Activated CD8-positive, alpha-beta memory T cell treated with anti-CD3 and anti-CD28 coated beads for 48 hours (primary cell): Measurements from ENCODE around the gene BSND.

ENCODE experiments used
- DNase-seq, 3 experiments: peaks; one replicate each; pipeline ENCODE4 v3.0.0-alpha.2; 2020; ENCODE audit warnings: low read depth in 2 of 3, low spot score in 2 of 3

Gene BSND

DNA sequence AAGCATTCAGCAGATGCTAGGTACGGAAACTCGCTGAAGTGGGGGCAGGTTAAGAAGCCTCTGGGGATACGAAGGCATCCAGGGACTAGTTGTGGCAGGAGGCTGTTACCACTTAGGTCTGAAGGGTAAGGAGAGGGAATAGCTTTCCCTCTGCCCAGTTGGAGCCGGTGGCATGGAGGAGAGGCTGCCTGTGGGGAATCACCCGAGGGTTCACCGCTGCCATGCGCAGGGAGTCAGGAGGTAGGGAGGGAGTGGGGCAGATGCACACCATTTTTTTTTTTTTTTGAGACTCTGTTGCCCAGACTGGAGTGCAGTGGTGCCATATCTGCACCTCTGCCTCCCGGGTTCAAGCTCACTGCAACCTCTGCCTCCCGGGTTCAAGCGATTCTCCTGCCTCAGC is 46.7 kb downstream of the BSND start:
- no peak for DNase-seq

DNA sequence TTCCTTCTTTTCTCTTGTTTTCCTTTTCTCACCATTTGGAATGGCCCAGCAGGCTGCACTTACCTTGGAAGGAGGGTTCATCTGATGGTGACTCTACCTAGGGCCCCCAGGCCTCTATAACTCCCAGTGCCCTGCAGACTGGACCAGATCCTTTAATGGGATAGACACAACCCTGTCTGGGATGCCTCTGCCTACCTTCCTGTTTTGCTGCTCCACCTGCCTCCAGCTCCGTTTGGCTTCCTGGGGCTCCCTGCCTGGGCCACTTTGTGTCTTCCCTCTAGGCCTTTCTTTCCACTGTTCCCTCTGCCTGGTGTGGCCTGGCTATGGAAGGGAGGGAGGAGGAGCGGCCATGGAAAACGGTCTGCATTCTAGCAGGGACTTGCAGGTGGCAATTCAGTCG is 48.1 kb downstream of the BSND start:
- no peak for DNase-seq

DNA sequence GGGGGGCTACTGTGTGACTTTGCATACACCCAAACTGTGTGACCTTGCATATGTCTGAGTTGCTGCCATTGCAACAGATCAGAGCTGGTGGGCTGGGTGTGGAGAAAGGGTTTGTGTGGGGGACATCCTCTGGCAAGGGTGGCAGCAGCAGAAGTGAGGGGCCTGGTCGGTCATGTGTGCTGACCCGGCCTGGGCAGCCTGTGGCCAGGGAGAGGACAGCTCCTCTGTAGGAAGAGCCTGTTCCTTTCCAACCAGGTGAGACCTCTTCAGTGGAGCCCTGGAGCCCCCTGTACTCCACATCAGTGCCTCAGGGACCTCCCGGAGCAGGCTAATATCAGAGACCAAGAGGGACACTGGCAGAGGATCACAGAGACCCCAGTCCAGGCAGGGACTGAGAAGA is 48.9 kb downstream of the BSND start:
- DNase-seq, result no peak

DNA sequence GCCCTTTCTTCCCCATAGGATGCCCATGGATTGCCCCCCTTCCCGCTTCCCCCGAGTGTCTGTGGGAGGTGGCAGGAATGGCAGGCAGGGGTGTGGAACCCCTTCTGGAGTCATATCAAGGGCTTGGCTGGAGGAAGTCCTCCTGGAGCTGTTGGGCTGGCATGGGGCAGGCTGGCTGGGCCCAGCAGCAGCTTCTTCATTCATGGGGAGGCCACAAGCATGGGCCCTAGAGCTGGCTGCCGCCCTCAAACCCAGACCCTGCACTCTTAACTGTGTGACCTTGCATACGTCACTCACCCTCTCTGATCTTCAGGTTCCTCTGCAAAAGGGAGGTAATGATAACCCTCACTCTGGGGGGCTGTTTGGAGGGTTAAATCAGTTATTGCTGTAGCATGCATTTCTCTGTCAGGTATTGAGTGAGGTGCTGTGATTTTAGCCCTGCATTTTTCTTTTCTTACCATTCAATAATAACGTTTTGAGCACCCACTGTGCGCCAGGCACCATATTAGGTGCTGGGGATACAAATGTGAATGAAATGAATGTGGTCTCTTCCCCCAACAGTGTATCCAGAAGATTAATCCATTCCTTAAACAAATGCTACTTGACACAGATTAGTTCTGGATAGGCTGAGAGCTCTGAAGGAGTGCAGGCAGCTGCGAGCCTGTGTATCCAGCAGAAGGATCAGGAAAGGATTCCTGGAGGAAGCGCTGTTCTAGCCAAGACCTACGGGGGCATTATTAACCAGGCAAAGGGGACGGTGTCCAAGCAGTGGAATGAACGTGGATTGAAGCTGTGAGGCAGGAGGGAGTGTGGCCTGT is 49.9 kb downstream of the BSND start:
- DNase-seq, result no peak

DNA sequence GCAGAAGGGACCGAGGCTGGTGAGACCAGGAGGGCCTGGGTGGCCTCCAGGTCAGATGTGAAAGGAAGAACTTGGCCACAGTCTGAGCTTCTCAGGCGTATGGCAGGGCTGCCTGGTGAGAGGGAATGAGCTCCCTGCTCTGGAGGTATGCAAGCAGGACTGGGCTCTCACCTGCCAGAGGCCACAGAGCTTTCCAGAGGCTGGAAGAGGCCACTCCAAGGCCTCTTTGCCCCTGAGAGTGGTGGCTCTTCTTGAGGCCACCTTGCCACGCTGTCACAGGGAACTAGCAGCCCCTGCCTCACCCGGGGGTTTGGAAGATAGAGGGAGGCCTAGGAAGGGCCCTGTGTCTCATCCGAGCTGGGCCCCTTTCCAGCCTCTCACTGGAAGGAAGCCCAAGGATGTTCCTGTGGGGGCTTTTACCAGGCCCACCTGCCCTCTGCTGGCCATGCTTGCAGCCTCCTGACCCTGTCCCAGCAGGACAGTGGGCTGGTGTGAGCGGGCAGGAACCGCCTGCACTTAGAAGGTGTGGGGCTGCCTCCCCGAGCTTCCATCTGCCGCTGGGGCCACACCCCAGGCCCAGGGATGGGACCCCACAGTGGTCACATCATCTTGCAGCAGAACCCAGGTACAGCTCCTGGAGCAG is 50.7 kb downstream of the BSND start:
- no peak for DNase-seq

DNA sequence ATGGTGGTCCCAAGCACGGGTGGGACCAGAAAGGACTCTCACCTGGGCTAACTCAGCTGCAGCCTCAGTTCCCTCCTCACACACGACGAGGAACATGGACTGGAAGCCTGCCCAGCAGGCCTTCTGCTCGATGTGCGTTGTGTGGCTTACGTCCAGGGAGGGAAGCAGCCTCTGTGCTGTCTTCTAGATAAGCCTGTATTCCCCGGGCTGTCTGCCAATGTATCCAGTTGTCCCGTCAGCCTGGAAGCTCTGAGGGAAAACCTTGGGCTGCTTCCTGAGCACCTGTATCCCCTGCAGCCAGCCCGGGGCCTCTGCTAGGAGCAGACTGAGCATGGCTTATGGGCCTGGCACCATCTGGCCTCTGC is 51.2 kb downstream of the BSND start:
- no peak for DNase-seq

DNA sequence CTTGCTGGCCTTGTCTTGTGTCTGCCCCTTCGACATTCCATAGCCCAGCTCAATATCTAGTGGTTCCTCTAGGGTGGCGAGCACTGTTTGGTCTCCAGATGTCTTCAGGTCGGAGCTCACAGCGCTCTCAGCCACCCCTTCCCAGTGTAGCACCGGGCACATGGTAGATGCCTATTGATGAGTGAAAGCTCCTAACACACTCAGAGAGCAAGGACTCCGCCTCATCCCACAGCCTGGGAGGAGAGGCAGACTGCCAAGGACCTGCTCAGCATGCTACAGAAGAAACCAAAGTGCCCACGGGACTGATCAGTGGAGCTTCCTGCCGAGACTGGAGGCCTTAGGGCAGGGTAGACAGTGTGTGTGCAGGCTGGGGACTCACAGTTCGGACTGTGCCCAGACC is 51.5 kb downstream of the BSND start:
- DNase-seq, result no peak

DNA sequence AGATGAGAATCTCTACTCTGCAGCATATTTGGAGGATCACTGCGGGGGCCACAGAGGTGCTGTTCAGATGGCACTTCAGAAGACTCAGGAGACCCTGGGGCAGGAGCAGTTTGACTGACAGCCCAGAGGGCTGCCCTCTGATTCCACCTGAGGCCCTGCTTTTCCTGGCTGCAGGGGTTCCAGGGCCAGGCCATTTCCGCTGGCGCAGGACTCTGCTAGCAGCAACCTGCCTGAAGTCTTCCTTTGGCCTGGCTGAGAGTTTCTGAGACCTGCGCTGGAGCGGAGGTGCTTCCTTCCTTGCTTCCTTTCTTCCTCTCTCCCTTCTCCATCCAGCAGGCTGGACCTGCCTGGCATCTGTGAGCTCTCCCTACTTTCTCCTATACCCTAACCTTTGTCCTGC is 52.4 kb downstream of the BSND start:
- no peak for DNase-seq

DNA sequence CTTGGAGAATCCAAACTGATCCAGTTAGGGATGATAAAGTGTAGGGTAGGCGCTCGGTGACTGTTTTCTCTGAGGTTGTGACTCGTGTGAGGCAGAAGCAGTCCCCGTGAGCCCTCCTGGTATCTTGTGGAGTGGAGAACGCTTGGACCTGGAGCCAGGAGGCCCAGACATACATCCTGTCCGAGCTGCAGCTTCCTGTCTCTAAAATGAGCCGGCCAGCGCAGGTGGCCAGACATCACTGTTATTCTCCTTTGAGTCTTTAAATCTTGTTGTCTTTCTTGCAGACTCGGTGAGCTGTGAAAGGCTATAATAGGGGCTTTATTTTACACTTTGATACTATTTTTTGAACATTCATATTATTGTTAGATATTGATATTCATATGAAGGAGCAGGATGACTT is 52.9 kb downstream of the BSND start:
- no peak for DNase-seq

DNA sequence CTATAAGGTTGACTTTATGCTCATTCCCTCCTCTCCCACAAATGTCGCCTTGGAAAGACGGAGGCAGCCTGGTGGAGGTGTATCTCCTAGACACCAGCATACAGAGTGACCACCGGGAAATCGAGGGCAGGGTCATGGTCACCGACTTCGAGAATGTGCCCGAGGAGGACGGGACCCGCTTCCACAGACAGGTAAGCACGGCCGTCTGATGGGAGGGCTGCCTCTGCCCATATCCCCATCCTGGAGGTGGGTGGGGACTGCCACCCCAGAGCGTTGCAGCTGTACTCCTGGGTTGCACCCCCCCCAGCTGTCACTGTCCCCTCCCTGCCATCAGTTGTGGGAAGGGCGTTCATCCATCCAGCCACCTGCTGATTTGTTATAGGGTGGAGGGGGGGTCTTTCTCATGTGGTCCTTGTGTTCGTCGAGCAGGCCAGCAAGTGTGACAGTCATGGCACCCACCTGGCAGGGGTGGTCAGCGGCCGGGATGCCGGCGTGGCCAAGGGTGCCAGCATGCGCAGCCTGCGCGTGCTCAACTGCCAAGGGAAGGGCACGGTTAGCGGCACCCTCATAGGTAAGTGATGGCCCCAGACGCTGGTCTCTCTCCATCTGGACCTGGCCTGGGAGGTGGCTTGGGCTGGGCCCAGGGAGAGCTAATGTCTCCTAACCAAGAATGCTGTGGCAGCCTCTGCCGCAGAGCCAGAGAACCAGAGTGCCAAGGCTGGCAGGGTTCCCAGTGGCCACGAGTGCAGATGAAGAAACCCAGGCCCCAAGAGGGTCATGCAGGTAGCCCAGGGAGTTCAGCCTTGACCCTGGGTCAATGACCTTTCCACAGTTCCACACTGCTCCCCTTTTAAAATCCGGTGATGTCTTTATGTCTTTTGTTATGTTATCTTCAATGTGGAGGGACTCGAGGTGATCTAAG is 53.7 kb downstream of the BSND start:
- no peak for DNase-seq

DNA sequence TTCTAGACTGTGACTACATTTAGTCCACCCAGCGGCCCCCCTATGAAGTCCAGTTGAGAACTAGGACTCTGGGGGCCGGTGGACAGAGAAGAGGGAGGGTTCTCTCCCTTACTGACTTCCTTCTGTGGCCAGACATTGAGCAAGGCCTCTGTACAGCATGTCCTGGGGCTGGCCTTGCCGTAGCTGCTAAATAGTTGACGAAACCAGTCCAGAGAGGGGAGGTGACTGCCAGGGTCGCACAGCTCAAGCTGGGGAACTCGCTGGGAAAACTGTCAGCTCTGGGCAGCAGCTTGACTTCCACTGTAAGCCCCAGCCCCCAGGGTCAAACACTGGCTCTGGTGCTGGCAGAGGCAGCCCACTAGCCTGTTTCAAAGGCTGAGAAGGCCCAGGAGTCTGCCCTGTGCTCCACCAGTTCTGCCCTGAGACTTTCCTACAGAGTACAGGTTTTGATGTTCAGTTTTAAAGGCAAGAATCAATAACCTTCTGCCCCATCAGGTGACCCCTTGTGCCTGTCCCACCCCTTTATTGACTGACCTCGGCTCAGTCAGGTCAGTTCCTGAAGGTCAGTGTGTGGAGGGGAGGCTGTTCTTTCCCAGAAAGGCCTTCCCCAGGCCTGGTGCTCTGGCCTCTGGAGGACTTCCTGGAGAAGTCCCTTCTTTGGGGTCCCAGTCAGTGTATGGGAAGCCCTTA is 54.7 kb downstream of the BSND start:
- DNase-seq, result no peak

DNA sequence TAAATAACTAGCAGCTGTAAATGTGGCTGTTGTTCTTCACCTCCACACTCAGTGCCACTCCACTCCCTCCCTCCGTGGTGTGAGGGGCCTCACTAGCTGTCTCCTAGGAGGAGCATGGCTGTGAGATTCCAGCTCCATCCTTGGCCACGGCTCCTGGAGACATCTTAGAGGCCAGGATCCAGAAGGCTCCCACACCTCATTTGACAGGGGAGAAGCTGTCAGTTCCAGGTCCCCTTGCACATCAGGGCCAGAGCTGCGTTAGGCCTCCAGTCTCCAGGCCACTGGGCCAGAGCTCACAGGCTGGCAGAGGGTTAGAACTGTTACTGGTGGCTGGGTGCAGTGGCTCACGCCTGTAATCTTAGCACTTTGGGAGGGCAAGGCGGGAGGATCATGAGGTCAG is 55.7 kb downstream of the BSND start:
- no peak for DNase-seq

DNA sequence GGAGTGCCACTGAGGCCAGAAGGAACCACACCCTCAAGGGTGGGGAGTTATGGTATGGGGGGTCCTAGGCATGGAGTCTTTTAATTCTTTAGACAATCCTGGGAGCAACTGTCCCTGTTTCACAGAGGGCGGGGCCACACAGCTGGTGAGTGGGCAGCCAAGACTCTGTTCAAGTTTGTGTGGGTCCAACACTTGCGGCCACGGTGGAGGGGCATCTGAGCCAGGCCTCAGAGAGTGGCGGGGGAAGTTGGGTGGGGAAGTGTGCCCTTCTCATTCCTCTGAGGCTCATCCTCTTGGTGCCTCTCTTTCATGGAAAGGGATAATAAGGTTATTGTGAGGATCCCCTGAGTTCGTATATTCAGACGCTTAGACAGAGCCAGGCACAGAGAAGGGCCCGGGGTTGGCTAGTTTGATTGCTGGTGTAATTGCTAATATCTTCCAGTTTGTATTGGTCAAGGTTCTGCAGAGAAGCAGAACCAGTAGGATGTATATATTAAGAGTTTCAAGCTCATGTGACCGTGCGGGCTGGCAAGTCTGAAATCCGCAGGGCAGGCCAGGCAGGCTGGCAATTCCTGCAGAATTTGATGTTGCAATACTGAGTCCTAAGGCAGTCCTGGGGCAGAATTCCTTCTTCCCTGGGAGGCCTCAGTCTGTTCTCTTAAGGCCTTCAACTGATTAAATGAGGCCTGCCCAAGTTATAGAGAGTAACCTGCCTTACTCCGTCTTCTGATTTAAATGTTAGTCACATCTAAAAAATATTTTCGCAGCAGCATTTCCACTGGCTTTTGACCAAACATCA is 56.5 kb downstream of the BSND start:
- no peak for DNase-seq

DNA sequence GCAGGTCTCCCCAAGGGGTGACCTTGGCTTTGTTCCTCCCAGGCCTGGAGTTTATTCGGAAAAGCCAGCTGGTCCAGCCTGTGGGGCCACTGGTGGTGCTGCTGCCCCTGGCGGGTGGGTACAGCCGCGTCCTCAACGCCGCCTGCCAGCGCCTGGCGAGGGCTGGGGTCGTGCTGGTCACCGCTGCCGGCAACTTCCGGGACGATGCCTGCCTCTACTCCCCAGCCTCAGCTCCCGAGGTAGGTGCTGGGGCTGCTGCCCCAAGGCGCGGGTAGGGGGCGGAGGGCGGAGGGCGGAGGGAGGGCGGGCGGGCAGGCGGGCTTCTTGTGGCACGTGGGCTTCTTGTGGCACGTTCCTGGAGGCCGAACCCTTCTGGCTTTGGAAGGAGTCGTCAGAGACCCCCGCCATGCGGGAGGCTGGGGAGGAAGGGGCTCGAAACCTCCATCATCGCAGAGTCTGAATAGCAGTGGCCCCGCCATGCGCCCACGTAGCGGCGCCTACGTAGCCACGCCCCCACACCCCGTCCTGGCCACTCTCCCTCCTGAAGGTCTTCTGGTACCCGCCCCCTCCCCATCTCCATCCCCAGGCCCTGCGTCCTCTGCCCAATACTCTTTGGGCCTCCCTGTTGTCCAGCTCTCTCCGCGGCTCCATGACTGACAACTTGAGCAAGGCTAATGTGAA is 57.4 kb downstream of the BSND start:
- no peak for DNase-seq

DNA sequence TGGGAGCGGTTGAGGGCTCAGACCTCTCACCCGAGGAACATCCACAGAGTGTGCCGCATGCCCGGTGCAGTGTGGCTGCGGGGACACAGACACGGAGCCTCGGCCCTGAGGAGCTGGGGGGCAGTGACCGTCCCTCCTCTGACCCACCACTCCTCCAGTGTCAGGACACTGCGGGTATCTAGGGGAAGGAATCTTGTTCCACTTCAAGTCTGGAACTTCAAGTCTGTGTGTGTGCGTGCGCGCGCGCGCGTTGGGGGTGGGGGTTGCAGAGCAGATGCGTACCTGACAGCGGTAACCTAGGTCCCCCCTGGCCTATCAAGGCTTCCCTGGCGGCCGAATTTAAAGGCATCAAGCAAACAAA is 57.9 kb downstream of the BSND start:
- DNase-seq, result no peak

DNA sequence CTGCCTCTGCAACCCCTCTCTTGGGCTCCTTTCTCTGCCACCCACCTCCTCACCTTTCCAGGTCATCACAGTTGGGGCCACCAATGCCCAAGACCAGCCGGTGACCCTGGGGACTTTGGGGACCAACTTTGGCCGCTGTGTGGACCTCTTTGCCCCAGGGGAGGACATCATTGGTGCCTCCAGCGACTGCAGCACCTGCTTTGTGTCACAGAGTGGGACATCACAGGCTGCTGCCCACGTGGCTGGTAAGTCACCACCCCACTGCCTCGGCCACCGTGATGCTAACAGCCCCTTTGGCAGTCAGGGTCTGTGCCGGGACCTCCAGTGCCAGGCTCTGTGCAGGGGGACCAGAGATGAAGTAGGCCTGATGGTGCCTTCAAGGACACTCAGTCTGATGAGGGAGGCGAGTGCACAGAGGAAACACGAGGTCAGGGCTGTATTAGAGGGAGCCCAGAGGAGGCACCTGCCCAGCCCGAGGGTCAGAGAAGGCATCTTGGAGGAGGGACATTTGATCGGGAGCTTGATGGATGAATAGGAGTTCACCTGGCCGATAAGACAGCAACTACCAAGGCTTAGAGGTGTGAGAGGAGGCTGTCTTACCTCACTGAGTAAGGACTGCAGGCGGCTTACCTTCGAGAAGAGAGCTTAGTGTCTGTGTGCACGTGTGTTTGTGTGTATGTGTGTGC is 58.7 kb downstream of the BSND start:
- no peak for DNase-seq

DNA sequence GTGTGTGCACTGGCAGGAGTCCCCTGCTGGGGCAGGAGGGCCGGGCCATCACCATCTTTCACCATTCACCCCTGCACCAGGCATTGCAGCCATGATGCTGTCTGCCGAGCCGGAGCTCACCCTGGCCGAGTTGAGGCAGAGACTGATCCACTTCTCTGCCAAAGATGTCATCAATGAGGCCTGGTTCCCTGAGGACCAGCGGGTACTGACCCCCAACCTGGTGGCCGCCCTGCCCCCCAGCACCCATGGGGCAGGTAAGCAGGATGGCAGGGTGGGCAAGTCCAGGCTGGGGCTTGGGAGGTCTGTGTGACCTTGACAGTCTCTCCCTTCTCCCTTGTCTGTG is 59.2 kb downstream of the BSND start:
- no peak for DNase-seq

DNA sequence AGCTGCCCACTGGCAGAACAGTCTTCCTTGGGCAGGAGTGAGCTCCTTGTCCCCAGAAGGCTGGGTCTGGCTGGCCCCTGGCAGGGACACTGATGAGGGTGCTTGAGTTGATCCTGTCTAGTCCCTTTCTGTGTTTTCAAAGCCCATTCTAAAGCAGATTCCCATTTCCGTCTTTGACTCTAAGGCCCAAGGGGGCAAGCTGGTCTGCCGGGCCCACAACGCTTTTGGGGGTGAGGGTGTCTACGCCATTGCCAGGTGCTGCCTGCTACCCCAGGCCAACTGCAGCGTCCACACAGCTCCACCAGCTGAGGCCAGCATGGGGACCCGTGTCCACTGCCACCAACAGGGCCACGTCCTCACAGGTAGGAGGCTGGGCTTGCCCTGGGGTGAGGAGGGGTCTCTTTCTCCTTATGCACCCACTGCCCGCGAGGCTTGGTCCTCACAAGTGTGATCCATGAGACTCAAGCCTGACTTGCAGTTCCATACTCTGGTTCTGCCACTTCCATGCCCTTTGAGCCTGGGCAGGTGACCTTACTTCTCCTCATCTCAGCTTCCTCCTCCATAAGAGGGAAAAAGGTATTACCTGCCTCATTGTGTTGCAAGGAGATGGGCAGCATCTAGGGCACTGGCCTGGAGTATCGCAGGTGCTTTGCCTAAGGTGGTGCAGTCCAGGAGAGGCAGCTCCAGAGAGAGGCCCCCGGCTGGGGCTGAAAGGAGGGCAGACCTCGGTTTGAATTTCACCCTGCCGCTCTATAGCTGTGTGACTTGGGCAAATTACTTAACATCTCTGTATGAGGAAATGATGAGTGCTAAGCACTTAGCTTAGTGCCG is 60.8 kb downstream of the BSND start:
- no peak for DNase-seq
